ENCODE data around the gene PGF.

DNA sequence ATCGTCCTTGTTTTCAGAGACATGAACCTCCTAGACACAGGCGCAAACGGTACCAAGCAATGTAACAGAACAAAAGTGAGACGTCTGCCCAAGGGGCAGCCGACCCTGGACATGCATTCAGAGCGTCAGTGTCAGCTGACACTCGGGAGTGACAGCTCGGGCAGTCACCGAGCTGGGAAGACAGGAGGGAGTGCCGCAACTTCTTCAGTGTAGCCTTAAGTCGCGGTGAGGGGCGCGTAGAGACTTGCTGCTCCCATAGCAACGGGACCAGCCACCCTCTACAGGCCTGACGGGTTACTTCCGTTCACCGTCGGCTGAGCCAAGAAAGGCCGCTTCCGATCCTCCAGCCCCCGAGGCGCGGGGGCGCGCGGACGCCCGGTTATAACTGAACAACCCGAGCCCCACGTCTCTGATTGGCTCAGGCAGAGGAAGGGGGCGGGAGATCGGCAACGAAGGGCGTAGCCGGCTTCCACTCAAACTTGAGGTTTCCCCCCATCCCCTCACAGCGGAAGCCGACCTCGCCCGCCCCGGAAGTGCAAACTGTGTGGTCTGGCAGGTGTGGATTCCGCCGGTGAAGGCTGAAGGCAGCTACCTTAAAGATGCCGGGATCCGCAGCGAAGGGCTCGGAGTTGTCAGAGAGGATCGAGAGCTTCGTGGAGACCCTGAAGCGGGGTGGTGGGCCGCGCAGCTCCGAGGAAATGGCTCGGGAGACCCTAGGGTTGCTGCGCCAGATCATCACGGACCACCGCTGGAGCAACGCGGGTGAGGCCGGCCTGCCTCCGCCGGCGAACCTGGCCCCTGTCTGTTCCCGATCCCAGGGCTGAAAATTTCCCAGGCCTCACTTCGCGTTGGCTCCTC, 47.2 kb upstream of the PGF start, which contains the start of gene EIF2B2:
- TF ChIP-seq POLR2AphosphoS5 (IDR thresholded peaks at IDR 0.05; ENCODE audit: low read depth), result peak; percentile 20; the same call in 1 of the 2 replicates
- TF ChIP-seq, protein P1, sequence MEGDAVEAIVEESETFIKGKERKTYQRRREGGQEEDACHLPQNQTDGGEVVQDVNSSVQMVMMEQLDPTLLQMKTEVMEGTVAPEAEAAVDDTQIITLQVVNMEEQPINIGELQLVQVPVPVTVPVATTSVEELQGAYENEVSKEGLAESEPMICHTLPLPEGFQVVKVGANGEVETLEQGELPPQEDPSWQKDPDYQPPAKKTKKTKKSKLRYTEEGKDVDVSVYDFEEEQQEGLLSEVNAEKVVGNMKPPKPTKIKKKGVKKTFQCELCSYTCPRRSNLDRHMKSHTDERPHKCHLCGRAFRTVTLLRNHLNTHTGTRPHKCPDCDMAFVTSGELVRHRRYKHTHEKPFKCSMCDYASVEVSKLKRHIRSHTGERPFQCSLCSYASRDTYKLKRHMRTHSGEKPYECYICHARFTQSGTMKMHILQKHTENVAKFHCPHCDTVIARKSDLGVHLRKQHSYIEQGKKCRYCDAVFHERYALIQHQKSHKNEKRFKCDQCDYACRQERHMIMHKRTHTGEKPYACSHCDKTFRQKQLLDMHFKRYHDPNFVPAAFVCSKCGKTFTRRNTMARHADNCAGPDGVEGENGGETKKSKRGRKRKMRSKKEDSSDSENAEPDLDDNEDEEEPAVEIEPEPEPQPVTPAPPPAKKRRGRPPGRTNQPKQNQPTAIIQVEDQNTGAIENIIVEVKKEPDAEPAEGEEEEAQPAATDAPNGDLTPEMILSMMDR (IDR thresholded peaks at IDR 0.05; ENCODE audit: insufficient read depth, low read length), result no peak
- TF ChIP-seq, protein P2, sequence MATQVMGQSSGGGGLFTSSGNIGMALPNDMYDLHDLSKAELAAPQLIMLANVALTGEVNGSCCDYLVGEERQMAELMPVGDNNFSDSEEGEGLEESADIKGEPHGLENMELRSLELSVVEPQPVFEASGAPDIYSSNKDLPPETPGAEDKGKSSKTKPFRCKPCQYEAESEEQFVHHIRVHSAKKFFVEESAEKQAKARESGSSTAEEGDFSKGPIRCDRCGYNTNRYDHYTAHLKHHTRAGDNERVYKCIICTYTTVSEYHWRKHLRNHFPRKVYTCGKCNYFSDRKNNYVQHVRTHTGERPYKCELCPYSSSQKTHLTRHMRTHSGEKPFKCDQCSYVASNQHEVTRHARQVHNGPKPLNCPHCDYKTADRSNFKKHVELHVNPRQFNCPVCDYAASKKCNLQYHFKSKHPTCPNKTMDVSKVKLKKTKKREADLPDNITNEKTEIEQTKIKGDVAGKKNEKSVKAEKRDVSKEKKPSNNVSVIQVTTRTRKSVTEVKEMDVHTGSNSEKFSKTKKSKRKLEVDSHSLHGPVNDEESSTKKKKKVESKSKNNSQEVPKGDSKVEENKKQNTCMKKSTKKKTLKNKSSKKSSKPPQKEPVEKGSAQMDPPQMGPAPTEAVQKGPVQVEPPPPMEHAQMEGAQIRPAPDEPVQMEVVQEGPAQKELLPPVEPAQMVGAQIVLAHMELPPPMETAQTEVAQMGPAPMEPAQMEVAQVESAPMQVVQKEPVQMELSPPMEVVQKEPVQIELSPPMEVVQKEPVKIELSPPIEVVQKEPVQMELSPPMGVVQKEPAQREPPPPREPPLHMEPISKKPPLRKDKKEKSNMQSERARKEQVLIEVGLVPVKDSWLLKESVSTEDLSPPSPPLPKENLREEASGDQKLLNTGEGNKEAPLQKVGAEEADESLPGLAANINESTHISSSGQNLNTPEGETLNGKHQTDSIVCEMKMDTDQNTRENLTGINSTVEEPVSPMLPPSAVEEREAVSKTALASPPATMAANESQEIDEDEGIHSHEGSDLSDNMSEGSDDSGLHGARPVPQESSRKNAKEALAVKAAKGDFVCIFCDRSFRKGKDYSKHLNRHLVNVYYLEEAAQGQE (IDR thresholded peaks at IDR 0.05; ENCODE audit: insufficient replicate concordance, low read depth), result no peak

Data from HL-60 (cell line).